Spleen (tissue), 7 donors: ENCODE results near the gene SMIM33.

ENCODE experiments used
- CTCF ChIP-seq, 11 experiments: fragments of 200-600 bp in 7 of 11; fragments of 450-650 bp in 4 of 11; sonication (generic) in 4 of 11; IDR thresholded peaks in 8 of 11; conservative IDR thresholded peaks in 3 of 11; 1 replicate in 7 of 11; 2 replicates in 4 of 11; pipeline versions ENCODE4 v1.4.0 to v1.8.0; 2016 to 2021; ENCODE audit warnings: antibody characterized with exemption in 11 of 11, inconsistent platforms in 4 of 11, mild to moderate bottlenecking in 1 of 11
- POLR2A ChIP-seq, 3 donors: fragments of 450-650 bp; IDR thresholded peaks; one replicate each; pipeline ENCODE4 v1.5.1; 2017; ENCODE audit warnings: antibody characterized with exemption in 3 of 3, mild to moderate bottlenecking in 1 of 3
- POLR2AphosphoS5 ChIP-seq, 3 donors: sonication (generic); formaldehyde crosslinking; IDR thresholded peaks; one replicate each; pipeline ENCODE4 v1.5.1; 2017; ENCODE audit warnings: antibody characterized with exemption in 3 of 3
- donor health status: DM: no; HTN: no; CAD: no; lungs with moderate emphysema.
- donor health status: DM: no; HTN: no; CAD: no.
- donor health status: DM: no; HTN: no; CAD: no.

GRCh38 chr5:139512786-139513390 lies 42.1 kb downstream of the SMIM33 start:
- TF ChIP-seq POLR2A (IDR thresholded peaks at IDR 0.05) (no peak), CTCF (IDR thresholded peaks at IDR 0.05 in 8 of 11, conservative IDR thresholded peaks at IDR 0.05 in 3 of 11) (no peak), POLR2AphosphoS5 (IDR thresholded peaks at IDR 0.05) (no peak)
